Activated effector memory CD4-positive, alpha-beta T cell treated with anti-CD3 and anti-CD28 coated beads, Interleukin-2, amount 50 U/mL, for 16 hours (primary cell): ENCODE data around the gene CHST3.
"Not testable (repeated sequence)": the region's sequence is repeated elsewhere in the genome, so short reads cannot be mapped to it uniquely, and the experiment has no call there.

Experiments
- DNase-seq: peaks from one replicate; pipeline ENCODE4 v3.0.0-alpha.2; 2020

The CHST3 gene

DNA sequence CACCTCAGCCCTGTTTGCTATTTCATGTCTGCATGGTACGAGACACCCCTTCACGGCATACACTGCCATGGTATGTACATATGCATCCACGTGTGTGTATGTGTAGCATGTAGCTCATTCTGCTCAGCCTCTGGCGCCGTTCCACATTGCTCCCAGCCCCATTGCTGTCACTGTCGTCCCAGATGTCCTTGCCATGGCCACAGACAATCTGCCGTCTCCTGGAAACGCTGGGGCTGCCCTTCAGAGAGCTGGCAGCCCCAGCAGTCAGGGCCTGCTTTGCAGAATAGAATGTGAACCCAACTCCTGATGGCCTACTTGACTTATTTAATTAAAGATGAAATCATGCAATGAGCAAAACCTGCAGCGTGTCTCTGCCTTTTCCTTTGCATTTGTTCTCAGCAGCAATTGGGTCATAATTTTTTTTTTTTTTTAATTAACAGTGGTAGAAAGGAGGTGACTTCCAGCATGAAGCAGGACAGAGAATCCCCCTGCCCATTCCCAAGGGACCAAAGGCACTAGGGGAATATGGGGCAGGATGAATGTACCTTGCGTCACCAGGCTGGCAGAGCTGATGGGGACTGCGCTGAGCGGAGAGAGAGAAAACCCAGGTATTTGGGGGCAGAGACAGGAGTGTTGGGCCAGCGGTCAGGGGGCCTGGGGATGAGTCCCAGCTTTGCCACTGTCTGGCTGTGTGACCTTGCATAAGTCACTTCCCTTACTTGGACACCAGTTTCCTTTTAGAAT, 49.2 kb downstream of the CHST3 start:
- no peak for DNase-seq

DNA sequence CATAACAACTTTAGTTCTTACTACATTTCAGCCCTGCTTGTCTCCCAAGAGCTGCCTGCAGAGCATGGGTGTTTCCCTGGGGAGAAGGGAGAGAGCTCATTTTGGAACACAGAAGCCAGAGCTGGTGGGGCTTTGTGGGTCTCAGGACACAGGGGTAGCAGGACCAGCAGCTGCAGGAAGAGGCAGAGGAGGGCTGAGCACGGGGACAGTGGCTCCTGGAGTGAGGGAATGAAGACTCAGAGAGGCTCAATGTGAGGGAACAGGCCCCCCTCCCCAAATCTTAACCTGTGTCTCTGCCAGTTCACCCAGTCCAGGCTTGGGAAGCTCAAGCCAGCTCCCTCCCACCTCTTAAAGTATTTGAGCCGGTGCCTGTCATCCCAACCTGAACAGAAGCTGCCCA, 50.0 kb downstream of the CHST3 start:
- DNase-seq = no peak

DNA sequence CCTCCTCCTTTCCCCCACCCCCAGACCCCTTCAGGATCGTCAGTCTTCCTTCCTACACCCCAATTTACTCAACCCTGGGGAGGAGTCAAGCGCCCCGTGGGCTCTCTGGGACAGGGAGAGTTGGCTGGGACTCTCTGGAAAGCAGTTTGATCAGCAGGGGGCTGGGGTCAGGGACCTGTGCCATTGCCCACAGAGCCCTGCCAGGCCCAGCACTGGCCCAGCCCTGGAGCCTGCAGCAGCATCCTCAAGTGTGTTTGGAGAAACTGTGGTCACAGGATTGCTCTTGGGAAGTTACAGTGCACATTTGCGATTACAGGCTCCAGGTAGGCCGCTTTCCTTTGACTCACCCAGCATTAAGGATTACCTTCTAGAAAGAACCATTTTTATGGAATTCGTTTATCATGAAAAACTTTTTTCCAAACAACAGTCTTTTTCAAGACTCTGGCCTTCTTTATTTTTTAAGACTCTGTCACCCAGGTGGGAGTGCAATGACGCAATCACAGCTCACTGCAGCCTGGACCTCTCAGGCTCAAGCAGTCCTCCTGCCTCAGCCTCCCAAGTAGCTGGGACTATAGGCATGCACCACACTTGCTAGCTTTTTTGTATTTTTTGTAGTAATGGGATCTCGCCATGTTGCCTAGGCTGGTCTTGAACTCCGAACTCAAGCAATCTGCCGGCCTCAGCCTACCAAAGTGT, 50.7 kb downstream of the CHST3 start:
- DNase-seq = no peak

DNA sequence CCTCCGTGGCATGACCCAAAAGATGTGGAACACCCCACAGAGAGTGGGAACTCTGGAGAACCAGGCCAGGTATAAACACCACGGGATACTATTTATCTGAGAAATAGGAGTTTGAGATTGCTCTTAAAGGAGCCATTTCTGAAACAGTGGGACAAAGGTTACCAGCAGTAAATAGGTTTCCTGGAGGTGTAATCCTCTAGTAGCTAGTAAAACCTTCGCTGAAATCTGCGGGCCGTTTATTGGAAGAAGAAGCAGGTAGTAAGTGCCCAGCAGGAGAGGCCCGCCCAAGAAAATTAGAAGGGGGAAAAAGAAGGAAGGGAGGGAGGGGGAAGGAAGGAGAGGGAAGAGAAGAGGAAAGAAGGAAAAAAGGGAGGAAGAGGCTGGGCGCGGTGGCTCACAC, 51.6 kb downstream of the CHST3 start:
- DNase-seq = no peak

DNA sequence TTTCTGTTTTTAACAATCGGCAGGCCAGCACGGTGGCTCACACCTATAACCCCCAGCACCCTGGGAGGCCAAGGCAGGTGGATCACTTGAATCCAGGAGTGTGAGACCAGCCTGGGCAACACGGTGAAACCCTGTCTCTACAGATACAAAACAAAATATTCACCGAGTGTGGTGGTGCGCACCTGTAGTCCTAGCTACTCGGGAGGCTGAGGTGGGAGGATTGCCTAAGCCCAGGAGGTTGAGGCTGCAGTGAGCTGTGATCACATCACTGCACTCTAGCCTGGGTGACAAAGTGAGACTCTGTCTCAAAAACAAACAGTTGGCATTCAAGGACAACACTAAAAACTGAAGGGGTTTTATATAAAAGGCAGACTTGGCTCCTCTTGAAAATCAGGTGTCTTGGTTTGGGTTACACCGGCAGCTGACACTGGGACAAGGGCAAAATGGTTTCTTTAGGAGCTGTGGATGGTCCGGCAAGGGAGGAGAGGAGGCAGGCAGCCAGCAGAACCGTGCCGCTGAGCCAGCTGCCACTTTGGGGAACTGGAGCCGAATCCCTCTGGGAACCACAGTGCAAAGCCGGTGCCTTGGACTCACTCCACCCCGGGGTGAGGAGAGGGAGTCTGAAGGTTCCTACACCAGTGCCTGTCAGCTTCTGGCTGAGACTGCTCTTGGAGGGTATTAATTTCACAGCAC, 52.6 kb downstream of the CHST3 start:
- no peak for DNase-seq

DNA sequence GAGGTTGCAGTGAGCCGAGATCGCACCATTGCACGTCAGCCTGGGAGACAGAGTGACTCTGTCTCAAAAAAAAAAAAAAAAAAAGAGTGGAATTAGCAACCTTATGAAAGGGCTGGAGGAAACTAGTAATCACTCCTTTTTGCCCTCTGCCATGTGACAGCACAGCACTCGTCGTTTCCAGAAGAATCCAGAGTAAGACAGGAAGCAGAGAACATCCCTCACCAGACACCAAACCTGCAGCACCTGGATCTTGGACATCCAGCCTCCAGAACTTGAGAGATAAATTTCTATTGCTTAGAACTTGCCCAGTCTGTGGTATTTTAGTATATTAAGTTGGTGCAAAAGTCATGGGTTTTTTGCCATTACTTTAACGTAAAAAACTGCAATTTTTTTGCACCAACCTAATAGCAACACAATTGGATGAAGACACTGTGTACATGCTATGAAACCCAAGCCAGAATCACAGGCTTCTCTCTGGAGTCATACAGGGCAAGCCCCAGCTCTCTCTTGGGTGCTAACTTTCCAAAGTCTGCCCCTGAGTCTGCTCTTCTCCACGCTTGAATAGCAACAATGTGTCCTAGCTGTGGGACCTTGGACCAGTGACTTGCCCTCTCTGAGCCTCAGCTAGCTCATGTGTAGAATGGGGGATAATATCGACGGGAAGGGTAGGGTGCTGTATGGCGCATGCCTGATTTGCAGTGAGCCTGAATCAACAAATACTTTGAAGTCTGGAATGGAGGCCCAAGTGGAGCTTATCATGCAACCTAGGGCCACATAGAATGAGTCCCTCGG, 55.1 kb downstream of the CHST3 start:
- DNase-seq = no peak

DNA sequence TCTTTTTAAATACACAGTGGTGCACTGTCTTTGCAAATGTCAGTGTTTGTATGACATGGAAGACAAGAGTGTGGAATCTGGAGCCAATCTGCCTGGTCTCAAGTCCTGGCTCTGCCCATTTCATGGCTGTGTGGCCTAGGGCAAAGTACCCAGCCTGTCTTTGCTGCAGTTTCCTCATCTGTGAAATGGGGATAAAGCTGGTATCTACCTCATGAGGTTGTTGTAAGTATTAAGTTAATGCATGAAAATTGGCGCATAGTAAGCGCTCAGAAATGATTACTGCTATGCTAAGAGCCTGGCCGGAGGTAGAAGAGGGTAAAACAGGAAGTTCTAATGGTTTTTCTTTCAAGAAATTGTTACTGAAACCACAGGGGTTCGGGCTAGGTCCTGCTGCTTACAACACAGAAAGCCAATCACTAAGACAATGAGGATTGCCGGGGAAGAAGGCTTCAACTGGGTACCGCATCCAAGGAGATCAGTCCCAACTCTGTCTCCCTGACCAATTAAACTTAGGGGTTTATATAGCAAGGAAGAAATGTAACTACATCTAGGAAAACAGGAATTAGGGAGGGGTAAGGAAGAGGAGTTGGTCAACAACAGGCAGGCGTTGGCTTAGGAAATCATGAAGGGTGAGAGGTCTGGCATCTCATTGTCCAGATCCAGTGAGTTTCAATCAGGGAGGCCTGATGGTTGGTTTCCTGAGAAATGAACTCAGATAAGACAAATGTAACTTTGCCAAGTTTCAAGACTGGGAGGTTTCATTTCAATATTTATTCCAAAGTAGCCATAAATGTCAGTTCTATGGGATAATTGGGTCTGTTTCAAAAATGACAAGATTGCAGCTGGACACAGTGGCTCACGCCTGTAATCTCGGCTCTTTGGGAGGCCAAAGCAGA, 57.0 kb downstream of the CHST3 start:
- no peak for DNase-seq

DNA sequence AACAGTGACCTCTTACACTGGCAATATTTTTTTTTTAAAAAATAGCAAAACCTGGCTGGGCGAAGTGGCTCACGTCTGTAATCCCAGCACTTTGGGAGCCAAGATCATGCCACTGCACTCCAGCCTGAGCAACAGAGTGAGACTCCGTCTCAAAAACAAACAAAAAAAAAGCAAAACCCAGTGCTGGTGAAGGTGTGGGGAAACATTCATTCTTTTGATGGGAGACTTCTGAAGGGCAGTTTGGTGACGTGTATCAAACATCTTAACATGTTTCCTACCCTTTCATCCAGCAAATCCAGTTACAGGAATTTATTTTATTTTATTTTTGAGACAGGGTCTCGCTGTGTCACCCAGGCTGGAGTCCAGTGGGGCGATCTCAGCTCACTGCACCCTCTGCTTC, 58.0 kb downstream of the CHST3 start:
- DNase-seq = no peak

DNA sequence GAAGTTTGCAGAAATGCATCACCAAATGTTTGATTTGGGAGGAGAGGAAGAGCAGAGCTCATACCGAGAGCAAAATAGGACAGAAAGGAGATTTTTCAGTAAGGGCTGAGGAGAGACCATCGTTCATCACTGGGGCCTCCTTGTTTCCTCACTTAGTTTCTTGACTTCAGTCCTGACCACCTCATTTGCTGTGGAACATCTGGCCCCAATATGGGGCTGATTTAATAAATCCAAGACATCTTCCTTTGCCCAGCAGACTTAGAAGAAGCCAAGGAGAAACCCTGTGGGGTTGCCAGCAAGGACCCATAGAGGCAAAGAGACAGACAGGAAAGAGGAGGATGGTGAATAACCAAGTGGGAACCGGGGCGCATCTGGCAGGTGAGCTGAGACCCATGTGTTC, 60.4 kb downstream of the CHST3 start:
- DNase-seq = no peak

DNA sequence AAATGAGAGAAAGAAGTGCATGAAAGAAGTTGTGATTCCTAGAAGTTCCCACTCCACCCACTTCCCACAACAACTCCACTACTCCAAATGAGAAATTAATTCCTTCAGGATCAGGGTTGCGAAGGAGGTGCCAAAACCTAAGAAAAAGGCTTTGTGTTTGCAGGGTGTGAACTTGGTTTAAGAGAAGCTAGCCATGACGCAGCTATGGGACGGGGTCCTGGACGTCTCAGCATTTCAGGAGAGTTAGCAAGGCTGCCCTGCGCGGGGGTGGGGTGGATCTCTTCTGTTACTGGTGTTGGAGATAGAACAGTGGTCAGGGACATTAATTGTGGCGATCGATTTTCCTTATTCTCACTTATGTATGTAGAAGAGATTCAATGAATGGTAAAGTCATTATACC, 61.2 kb downstream of the CHST3 start:
- DNase-seq = no peak

DNA sequence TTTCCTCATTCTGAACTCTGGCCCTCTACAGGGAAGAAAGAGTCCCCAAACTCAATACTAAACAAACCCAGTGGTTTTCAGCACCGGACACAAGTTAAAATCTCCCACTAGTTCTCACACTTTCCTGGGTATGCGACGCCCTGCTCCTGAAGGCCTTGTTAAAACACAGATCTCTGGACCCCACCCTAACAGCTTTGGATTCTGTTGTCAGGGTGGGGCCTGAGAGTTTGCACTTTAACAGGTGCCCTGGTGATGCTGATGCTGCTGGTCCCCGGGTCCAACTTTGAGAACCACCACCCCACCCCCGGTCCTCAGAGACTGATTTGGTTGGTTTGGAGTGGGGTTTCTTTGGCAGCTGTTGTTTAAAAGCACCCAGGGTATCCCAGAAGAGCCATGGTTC, 61.6 kb downstream of the CHST3 start:
- DNase-seq = no peak

DNA sequence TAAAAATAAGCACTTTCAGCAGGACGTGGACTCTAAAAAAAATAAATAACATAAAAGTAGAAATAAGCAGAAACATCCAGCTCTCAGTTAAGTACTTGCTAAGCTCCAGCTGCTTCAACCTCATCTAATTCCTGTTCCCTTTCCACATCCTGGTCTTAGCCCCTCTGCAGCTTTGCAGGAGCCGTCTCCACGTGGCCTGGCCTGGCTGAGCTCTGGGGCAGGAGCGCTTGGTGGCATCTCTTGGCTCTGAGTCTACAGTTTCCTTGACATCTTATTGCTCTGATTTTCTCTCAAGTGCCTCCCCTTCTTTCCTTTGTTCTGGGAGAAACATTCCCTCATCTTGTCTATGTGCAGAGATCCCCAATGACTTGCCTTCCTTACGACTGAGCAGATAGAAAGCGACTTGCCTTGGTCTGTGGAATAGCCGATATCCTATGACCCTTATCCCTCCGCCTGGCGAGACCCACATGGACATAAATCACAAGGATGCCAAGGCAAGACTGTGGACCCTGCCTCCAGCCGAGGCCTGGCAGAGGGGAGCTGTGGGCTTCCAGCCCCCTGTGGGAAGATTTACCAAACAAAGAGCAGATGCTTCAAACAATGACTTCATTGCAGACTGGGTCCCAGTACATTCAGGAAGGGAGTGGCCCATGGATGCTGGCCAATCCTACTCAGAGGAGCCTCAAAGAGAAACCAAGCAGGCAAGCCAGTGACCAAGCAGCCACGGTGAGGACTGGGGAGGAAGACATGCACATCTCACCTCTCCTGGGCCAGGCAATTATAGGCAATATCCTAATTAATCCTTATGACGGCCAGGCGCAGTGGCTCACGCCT, 62.3 kb downstream of the CHST3 start:
- no peak for DNase-seq

DNA sequence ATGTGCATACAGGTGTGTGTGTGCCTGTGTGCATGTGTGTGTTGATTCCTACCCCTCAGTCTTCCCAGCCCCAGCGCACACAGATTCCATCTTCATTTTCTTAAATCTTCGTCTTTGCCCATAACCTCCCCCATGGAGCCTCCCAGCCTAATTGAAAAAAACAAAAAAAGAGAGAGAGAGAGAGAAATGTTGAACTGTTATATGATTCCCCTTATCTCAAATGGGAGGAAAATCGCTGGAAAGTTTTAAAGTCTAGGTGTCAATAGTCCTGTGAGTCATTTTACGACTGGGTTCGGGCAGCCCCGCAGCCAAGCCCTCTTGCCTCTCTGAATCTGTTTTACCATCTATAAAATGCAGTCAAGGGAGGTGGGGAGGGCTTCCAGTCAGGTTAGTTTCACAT, 63.3 kb downstream of the CHST3 start:
- no peak for DNase-seq

DNA sequence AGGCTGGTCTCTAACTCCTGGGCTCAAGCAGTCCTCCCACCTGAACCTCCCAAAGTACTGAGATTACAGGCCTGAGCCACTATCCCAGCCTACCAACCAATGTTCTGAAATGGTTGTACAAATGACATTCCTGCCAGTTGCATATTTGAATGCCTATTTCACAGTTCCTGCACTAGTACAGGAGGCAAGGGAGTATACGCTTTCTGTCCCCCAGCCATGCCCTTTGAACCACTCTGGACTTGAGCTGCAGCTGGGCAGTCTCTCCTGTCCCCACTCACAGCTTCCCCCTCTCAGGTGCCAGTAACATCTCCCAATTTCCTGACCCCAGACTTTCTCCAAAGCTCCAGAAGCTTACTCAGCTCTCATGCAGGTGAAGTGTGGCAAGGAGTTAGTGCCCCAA, 65.2 kb downstream of the CHST3 start:
- no peak for DNase-seq

DNA sequence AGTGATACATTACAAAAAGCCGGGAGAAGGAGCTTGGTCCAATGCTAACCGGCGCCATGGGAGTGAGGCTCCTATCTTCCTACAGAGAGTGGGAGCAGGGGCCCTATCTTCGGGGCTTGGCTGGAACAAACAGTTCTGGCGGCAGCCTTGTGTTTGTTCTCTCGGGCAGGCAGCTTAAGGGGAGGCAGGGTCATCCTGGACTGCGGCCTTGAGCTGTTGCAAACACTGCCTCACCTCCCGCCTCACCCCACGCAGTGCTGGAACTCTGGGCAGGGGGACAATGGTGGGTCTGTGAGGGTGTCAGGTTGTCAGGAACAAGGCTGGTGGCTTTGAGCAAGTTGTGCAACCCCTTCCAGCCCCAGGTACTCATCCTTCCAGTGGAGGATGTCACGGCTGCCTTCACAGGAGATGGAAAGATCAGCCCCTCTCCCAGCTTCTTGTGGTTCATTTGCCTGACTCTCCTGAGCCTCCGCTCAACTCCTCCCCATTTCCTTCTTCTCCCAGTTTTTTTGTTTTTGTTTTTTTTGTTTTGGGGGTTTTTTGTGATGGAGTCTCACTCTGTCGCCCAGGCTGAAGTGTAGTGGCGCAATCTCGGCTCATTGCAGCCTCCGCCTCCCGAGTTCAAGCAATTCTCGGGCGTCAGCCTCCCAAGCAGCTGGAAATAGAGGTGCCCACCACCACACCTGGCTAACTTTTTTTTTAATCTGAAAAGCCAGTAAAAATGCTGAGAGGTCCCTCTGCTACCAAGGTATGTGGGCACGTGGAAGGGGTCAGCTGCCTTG, 66.8 kb downstream of the CHST3 start:
- no peak for DNase-seq

DNA sequence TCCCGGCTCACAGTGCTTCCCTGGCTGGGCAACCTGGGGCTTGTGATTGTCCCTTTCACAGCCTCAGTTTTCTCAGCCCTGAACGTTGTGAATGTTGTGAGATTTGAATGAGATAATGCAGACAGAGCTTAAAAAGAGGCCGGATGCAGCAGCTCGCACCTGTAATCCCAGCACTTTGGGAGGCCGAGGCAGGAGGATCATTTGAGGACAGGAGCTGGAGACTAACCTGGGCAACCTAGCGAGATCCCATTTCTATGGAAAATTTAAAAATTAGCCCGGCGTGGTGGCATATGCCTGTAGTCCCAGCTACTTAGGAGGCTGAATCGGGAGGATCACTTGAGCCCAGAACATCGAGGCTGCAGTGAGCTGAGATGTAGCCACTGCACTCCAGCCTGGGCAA, 67.5 kb downstream of the CHST3 start:
- DNase-seq = no peak

DNA sequence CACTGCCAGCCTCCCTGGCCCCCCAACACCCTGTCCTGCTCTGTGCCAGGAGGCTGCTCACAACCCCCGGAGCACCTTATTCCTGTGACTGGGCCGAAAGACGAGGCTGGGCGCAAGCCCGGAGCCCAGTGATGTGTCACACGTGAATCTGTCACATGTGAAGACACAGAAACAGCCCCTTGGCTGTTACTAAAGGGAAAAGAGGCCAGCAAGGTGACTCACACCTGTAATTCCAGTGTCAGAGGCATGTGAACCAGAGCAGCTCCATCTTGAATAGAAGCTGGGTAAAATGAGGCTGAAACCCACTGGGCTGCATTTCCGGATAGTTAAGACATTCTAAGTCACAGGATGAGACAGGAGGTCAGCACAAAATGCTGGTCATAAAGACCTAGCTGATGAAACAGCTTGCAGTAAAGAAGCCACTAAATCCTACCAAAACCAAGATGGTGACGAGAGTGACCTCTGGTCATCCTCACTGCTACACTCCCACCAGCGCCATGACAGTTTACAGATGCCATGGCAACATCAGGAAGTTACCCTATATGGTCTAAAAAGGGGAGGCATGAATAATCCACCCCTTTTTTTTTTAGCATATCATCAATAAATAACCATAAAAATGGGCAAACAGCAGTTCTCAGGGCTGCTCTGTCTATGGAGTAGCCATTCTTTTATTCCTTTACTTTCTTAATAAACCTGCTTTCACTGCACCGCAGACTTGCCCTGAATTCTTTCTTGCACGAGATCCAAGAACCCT, 68.4 kb downstream of the CHST3 start:
- not testable (repeated sequence) for DNase-seq

DNA sequence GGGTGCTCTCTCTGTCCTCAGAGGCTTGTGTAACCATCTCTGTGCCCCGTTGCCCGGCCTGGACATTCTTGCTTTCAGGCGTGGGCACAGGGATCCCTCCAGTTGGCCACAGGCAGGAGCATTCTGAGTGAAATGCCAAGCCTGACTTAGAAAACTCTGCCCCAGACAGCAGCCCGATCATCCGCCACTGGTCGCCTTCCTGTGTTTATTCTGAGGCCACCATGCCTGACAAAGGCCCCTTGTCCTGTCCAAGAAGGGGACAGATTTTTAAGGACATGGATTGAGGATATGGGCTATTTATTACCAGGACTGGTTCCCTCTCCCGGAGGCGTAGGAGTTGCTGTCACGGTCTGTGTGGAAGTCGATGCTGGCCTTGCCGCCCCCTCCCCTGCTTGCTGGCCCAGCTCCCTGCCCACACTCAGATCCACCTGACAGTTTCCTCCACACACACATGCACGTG, 69.9 kb downstream of the CHST3 start:
- DNase-seq = no peak

DNA sequence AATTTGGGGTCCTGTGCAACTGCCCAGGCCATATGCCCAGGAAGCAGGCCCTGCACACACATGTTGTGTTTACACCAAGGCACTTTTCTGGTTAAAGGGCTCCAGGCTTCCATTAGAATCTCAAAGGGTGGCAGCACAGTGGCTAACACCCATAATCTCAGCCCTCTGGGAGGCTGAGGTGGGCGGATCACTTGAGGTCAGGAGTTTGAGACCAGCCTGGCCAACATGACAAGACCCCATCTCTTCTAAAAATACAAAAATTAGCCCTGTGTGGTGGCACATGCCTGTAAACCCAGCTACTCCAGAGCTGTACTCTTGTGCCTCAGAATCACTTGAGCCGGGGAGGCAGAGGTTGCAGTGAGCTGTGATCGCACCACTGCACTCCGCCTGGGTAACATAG, 70.6 kb downstream of the CHST3 start:
- no peak for DNase-seq
